ENCODE results near the gene DAZ4. TPM values are rescaled to one million over a fixed set of nuclear protein-coding genes. Genes with fewer than 3 reads are reported as not detected.

DAZ4 gene, protein sequence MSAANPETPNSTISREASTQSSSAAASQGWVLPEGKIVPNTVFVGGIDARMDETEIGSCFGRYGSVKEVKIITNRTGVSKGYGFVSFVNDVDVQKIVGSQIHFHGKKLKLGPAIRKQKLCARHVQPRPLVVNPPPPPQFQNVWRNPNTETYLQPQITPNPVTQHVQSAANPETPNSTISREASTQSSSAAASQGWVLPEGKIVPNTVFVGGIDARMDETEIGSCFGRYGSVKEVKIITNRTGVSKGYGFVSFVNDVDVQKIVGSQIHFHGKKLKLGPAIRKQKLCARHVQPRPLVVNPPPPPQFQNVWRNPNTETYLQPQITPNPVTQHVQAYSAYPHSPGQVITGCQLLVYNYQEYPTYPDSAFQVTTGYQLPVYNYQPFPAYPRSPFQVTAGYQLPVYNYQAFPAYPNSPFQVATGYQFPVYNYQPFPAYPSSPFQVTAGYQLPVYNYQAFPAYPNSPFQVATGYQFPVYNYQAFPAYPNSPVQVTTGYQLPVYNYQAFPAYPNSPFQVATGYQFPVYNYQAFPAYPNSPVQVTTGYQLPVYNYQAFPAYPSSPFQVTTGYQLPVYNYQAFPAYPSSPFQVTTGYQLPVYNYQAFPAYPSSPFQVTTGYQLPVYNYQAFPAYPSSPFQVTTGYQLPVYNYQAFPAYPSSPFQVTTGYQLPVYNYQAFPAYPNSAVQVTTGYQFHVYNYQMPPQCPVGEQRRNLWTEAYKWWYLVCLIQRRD
- not detected in 2 replicates for total RNA-seq

DNA sequence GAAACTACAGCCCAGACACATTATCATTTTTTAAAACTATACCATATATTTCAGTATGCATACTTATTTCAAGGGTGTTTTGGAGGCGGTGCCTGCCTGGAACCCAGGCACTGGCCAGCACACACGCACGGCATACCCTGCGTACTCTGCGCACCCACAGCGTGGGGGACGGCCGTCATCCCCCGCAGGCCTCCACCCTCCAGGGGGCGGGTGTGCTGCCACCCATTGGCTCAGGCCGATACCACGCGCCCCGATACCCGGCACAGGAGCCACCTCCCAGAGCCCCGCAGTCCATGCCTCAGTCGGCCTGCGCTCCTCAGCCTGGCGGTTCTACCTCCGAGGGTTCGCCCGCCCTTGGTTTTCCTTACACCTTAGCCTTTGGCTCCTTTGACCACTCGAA, at the start of gene DAZ4:
DAZ4 (plus strand) TSS at position 301 of the 400 bp plus-strand sequence. CDS start 208 bp downstream, outside the sequence.

DNA sequence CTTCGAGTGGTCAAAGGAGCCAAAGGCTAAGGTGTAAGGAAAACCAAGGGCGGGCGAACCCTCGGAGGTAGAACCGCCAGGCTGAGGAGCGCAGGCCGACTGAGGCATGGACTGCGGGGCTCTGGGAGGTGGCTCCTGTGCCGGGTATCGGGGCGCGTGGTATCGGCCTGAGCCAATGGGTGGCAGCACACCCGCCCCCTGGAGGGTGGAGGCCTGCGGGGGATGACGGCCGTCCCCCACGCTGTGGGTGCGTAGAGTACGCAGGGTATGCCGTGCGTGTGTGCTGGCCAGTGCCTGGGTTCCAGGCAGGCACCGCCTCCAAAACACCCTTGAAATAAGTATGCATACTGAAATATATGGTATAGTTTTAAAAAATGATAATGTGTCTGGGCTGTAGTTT, 20.4 kb upstream of the DAZ4 start, which contains the start of gene DAZ3:
DAZ3 (minus strand) TSS at position 101 of the 400 bp plus-strand sequence. CDS start 208 bp downstream, outside the sequence.

Other genes with a start within 250 kb of the DAZ4 start
- gene BPY2B, start 215.9 kb upstream of the DAZ4 start, total RNA-seq = not detected in 2 replicates
- gene DAZ3, start 20.5 kb upstream of the DAZ4 start, total RNA-seq = not detected in 2 replicates
- not detected in 2 replicates for gene BPY2C, start 218.2 kb downstream of the DAZ4 start, total RNA-seq